NCI-H2107 treated with DMSO at 0.1 percent for 48 hours (cell line): ENCODE results near the gene GNAT1.

Experiments used
- DNase-seq: peaks from one replicate; lab custom pipeline; 2025; ENCODE audit not compliant: unreplicated experiment; lab: John Stamatoyannopoulos, UW

The GNAT1 gene

GRCh38 chr3:50162034-50162883 lies 29.2 kb upstream of the GNAT1 start:
- no peak for DNase-seq

- DNase-seq: no peak
Measured at GRCh38 chr3:50163572-50164455, 27.6 kb upstream of the GNAT1 start.

- DNase-seq: no peak
Measured at GRCh38 chr3:50164481-50164880, 26.9 kb upstream of the GNAT1 start.

GRCh38 chr3:50164984-50165909 lies 26.2 kb upstream of the GNAT1 start:
- no peak for DNase-seq

- no peak for DNase-seq
Measured at GRCh38 chr3:50165910-50166538, 25.4 kb upstream of the GNAT1 start.

- no peak for DNase-seq
Measured at GRCh38 chr3:50166620-50167019, 24.8 kb upstream of the GNAT1 start.

GRCh38 chr3:50167069-50167840 lies 24.2 kb upstream of the GNAT1 start:
- no peak for DNase-seq

GRCh38 chr3:50167841-50168209 lies 23.6 kb upstream of the GNAT1 start:
- no peak for DNase-seq

- no peak for DNase-seq
Measured at GRCh38 chr3:50168388-50168787, 23.0 kb upstream of the GNAT1 start.

- DNase-seq: no peak
Measured at GRCh38 chr3:50168791-50169190, 22.6 kb upstream of the GNAT1 start.

- DNase-seq: no peak
Measured at GRCh38 chr3:50169232-50169832, 22.1 kb upstream of the GNAT1 start.

- no peak for DNase-seq
Measured at GRCh38 chr3:50169858-50170257, 21.6 kb upstream of the GNAT1 start.

- DNase-seq: no peak
Measured at GRCh38 chr3:50170689-50171088, 20.7 kb upstream of the GNAT1 start.

- DNase-seq: no peak
Measured at GRCh38 chr3:50171540-50172301, 19.7 kb upstream of the GNAT1 start.

GRCh38 chr3:50172626-50173220 lies 18.7 kb upstream of the GNAT1 start:
- DNase-seq: no peak

- DNase-seq: no peak
Measured at GRCh38 chr3:50173685-50174516, 17.5 kb upstream of the GNAT1 start.

GRCh38 chr3:50174517-50174895 lies 16.9 kb upstream of the GNAT1 start:
- no peak for DNase-seq
